WTC11 (cell line): ENCODE results near the gene HES5. TPM values are rescaled to one million over a fixed set of nuclear protein-coding genes. Genes with fewer than 3 reads are reported as not detected.

ENCODE experiments used
- ATAC-seq: fragments of 200-7000 bp; cut with Tn5 transposase; 2 replicates; pipeline ENCODE4 v1.10.0; 2021; ENCODE audit warnings: mild to moderate bottlenecking, moderate library complexity
- CTCF ChIA-PET: fragments of 300-600 bp; sonication (Branson Sonifier 250); formaldehyde crosslinking; loops from one replicate; lab custom pipeline; 2021; ENCODE audit warnings: antibody characterized with exemption; lab: Charles Lee
- POLR2A ChIA-PET: fragments of 350-600 bp; sonication (Branson Sonifier 250); formaldehyde crosslinking; loops from one replicate; lab custom pipeline; 2021; ENCODE audit warnings: antibody characterized with exemption; lab: Charles Lee
- DNase-seq: peaks from one replicate; pipeline ENCODE4 v3.0.0; 2021; ENCODE audit warnings: low spot score
- H3K27ac Mint-ChIP-seq: 2 replicates; pipeline ENCODE4 v1.8.0; 2021; ENCODE audit warnings: mixed read lengths
- H3K27me3 Mint-ChIP-seq: 2 replicates; pipeline ENCODE4 v1.8.0; 2021; ENCODE audit warnings: low read depth, mild to moderate bottlenecking, moderate library complexity, mixed read lengths
- H3K36me3 Mint-ChIP-seq: 2 replicates; pipeline ENCODE4 v1.8.0; 2021; ENCODE audit warnings: mixed read lengths
- H3K4me1 Mint-ChIP-seq: 2 replicates; pipeline ENCODE4 v1.8.0; 2022; ENCODE audit warnings: mixed read lengths
- H3K4me3 Mint-ChIP-seq: 2 replicates; pipeline ENCODE4 v1.8.0; 2021; ENCODE audit warnings: mild to moderate bottlenecking, moderate library complexity, mixed read lengths
- H3K9me3 Mint-ChIP-seq: 2 replicates; pipeline ENCODE4 v1.8.0; 2021; ENCODE audit warnings: mixed read lengths
- CREM ChIP-seq: sonication (generic); formaldehyde crosslinking; IDR thresholded peaks from 2 replicates; pipeline ENCODE4 v1.8.1; 2022; ENCODE audit warnings: mild to moderate bottlenecking, missing genetic modification reagents, moderate library complexity
- FOXP1 ChIP-seq: sonication (generic); formaldehyde crosslinking; IDR thresholded peaks from 2 replicates; pipeline ENCODE4 v1.8.0; 2022; ENCODE audit warnings: missing genetic modification reagents, mild to moderate bottlenecking, moderate library complexity, borderline replicate concordance
- GABPB1 ChIP-seq: sonication (generic); formaldehyde crosslinking; IDR thresholded peaks from 2 replicates; pipeline ENCODE4 v1.8.1; 2023; ENCODE audit warnings: mild to moderate bottlenecking, missing genetic modification reagents
- MXD4 ChIP-seq: fragments of 250-450 bp; sonication (Bioruptor Pico); IDR thresholded peaks from 2 replicates; pipeline ENCODE4 v1.8.0; 2021; ENCODE audit warnings: mild to moderate bottlenecking, moderate library complexity, borderline replicate concordance
- MYBL2 ChIP-seq: sonication (generic); formaldehyde crosslinking; IDR thresholded peaks from 2 replicates; pipeline ENCODE4 v1.8.1; 2023; ENCODE audit warnings: mild to moderate bottlenecking, moderate library complexity, missing genetic modification reagents
- NFYB ChIP-seq: sonication (generic); formaldehyde crosslinking; conservative IDR thresholded peaks from 2 replicates; pipeline ENCODE4 v1.8.0; 2022; ENCODE audit warnings: low read depth, missing genetic modification reagents
- NR3C1 ChIP-seq: sonication (generic); formaldehyde crosslinking; conservative IDR thresholded peaks from 2 replicates; pipeline ENCODE4 v1.8.1; 2023; ENCODE audit warnings: low read depth, mild to moderate bottlenecking, missing genetic modification reagents
- PRRX2 ChIP-seq: fragments of 250-450 bp; sonication (Bioruptor Pico); IDR thresholded peaks from 2 replicates; pipeline ENCODE4 v1.8.0; 2021; ENCODE audit warnings: mild to moderate bottlenecking
- TCF7 ChIP-seq: sonication (generic); formaldehyde crosslinking; IDR thresholded peaks from 2 replicates; pipeline ENCODE4 v1.8.0; 2022; ENCODE audit warnings: mild to moderate bottlenecking, low read depth, missing genetic modification reagents, moderate library complexity
- TEAD1 ChIP-seq: sonication (generic); formaldehyde crosslinking; IDR thresholded peaks from 2 replicates; pipeline ENCODE4 v1.8.0; 2022; ENCODE audit warnings: mild to moderate bottlenecking, missing genetic modification reagents
- ZBTB21 ChIP-seq: sonication (generic); formaldehyde crosslinking; IDR thresholded peaks from 2 replicates; pipeline ENCODE4 v1.8.1; 2023; ENCODE audit warnings: mild to moderate bottlenecking, missing genetic modification reagents, borderline replicate concordance
- ZNF138 ChIP-seq: sonication (generic); formaldehyde crosslinking; conservative IDR thresholded peaks from 2 replicates; pipeline ENCODE4 v1.8.1; 2022; ENCODE audit warnings: mild to moderate bottlenecking, moderate library complexity, missing genetic modification reagents
- ZNF232 ChIP-seq: sonication (generic); formaldehyde crosslinking; IDR thresholded peaks from 2 replicates; pipeline ENCODE4 v1.8.0; 2022; ENCODE audit warnings: mild to moderate bottlenecking, missing genetic modification reagents
- ZNF396 ChIP-seq: fragments of 250-450 bp; sonication (Bioruptor Pico); IDR thresholded peaks from 2 replicates; pipeline ENCODE4 v1.8.0; 2021; ENCODE audit warnings: mild to moderate bottlenecking, moderate library complexity, borderline replicate concordance
- ZNF423 ChIP-seq: fragments of 250-450 bp; sonication (Bioruptor Pico); IDR thresholded peaks from 2 replicates; pipeline ENCODE4 v2.1.2; 2022; ENCODE audit warnings: mild to moderate bottlenecking, moderate library complexity
- total RNA-seq: library from RNA; stranded (reverse); gene quantifications from 3 replicates; pipeline ENCODE4 v1.2.3, GENCODE V29; 2021
- TF ChIP-seq, protein P1 (sequence below): sonication (generic); formaldehyde crosslinking; conservative IDR thresholded peaks from 2 replicates; pipeline ENCODE4 v1.8.1; 2023; ENCODE audit warnings: mild to moderate bottlenecking, low read depth, missing genetic modification reagents, moderate library complexity
- TF ChIP-seq, protein P2 (sequence below): sonication (generic); formaldehyde crosslinking; IDR thresholded peaks from 2 replicates; pipeline ENCODE4 v1.8.0; 2022; ENCODE audit warnings: missing genetic modification reagents
- TF ChIP-seq, protein P3 (sequence below): sonication (generic); formaldehyde crosslinking; IDR thresholded peaks from 2 replicates; pipeline ENCODE4 v1.8.0; 2023; ENCODE audit warnings: mild to moderate bottlenecking, missing genetic modification reagents
- TF ChIP-seq, protein P4 (sequence below): sonication (generic); formaldehyde crosslinking; IDR thresholded peaks from 2 replicates; pipeline ENCODE4 v1.8.1; 2023; ENCODE audit warnings: mild to moderate bottlenecking, moderate library complexity, missing genetic modification reagents
- TF ChIP-seq, protein P5 (sequence below): sonication (generic); formaldehyde crosslinking; IDR thresholded peaks from 2 replicates; pipeline ENCODE4 v1.8.1; 2022; ENCODE audit warnings: low read depth, missing genetic modification reagents, borderline replicate concordance
- TF ChIP-seq, protein P6 (sequence below): fragments of 250-450 bp; sonication (Bioruptor Pico); IDR thresholded peaks from 2 replicates; pipeline ENCODE4 v1.8.0; 2021; ENCODE audit warnings: mild to moderate bottlenecking

HES5 gene
- total RNA-seq, 1 experiment from 2014 or later = not detected

DNA sequence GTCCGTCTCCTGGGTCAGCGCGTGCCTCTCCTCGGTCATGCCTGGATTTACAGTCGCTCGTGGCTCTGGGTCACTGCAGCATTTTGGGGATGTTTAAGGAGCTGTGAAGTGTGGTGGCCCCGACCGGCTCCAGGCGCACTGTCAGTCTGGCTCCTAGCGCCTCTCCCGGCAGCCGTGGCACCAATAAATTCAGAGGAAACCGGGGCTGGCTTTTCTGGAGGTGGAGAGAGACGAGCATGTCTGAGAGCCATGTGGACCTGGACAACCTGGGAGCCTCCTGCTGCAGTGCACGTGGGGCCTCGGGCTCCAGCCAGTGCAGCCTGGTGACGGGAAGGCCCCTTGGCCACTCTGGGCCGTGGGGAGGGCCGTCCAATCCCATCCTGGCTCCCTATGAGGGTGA is 36.8 kb downstream of the HES5 start (continued):
- TF ChIP-seq, protein P1, sequence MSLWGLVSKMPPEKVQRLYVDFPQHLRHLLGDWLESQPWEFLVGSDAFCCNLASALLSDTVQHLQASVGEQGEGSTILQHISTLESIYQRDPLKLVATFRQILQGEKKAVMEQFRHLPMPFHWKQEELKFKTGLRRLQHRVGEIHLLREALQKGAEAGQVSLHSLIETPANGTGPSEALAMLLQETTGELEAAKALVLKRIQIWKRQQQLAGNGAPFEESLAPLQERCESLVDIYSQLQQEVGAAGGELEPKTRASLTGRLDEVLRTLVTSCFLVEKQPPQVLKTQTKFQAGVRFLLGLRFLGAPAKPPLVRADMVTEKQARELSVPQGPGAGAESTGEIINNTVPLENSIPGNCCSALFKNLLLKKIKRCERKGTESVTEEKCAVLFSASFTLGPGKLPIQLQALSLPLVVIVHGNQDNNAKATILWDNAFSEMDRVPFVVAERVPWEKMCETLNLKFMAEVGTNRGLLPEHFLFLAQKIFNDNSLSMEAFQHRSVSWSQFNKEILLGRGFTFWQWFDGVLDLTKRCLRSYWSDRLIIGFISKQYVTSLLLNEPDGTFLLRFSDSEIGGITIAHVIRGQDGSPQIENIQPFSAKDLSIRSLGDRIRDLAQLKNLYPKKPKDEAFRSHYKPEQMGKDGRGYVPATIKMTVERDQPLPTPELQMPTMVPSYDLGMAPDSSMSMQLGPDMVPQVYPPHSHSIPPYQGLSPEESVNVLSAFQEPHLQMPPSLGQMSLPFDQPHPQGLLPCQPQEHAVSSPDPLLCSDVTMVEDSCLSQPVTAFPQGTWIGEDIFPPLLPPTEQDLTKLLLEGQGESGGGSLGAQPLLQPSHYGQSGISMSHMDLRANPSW (CRISPR knock-in tag) = no peak
- no peak for TF ChIP-seq ZNF232 (CRISPR knock-in tag)
- no peak for TF ChIP-seq MYBL2 (CRISPR knock-in tag)
- TF ChIP-seq, all 79 proteins: peak for 0

DNA sequence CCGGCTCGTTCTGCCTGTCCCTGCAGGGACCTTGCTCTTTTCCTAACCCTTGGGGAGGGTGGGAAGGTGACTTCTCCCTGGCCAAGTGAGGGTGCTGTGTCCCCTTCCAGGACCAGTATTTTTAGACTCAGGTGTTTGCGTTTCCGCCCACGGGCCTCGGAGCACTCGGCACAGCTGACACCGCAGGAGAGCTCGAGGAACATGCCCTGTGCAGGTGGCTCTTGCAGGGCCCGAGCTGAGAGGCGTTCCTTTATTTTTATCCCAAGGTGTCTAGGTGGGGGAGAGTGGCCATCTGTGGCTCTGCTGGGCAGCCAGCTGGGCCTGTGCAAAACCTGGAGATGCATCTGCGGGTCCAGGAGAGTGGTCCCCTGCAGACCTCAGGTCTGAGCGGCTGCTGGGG is 38.0 kb downstream of the HES5 start:
- no peak for ATAC-seq

DNA sequence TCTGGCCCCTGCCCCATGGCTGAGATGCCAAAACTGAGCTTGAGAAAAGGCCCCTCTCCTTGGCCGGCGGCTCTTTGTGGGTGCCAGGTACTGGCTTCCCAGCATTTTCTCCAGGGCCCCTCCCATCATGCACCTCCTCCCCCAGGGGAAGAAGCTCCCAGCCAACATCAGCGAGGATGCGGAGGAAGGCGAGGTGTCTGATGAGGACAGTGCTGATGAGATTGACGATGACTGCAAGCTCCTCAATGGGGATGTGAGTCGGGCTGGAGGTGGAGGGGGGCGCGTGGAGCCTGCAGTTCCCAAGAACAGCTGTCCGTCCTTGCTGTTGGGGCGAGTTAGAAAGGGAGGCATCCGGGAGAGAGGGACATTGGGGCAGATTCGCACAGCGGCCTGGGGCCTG is 40.4 kb downstream of the HES5 start:
- H3K27me3 Mint-ChIP-seq = peaks cover 7% of the 10 kb centered on the region
- H3K4me3 Mint-ChIP-seq = no peak overlapping the region
- H3K36me3 Mint-ChIP-seq = peaks cover 5% of the 10 kb centered on the region; the same call in 1 of the 2 replicates
- POLR2A ChIA-PET = no interaction called here
- no peaks in the 10 kb centered on the region for H3K4me1 Mint-ChIP-seq
- CTCF ChIA-PET = interaction anchor here (0.6 to 1.7 kb wide), 3 partner anchors 11 to 272 kb away, joined by 3 to 7 read pairs (median 5); no protein-coding TSS in a partner anchor
- ATAC-seq (no peak), DNase-seq (no peak)
- H3K27ac Mint-ChIP-seq = no peak overlapping the region
- peaks cover 15% of the 10 kb centered on the region for H3K9me3 Mint-ChIP-seq
- TF ChIP-seq ZNF138 (CRISPR knock-in tag) = no peak
- no peak for TF ChIP-seq GABPB1 (CRISPR knock-in tag)
- TF ChIP-seq, protein P2, sequence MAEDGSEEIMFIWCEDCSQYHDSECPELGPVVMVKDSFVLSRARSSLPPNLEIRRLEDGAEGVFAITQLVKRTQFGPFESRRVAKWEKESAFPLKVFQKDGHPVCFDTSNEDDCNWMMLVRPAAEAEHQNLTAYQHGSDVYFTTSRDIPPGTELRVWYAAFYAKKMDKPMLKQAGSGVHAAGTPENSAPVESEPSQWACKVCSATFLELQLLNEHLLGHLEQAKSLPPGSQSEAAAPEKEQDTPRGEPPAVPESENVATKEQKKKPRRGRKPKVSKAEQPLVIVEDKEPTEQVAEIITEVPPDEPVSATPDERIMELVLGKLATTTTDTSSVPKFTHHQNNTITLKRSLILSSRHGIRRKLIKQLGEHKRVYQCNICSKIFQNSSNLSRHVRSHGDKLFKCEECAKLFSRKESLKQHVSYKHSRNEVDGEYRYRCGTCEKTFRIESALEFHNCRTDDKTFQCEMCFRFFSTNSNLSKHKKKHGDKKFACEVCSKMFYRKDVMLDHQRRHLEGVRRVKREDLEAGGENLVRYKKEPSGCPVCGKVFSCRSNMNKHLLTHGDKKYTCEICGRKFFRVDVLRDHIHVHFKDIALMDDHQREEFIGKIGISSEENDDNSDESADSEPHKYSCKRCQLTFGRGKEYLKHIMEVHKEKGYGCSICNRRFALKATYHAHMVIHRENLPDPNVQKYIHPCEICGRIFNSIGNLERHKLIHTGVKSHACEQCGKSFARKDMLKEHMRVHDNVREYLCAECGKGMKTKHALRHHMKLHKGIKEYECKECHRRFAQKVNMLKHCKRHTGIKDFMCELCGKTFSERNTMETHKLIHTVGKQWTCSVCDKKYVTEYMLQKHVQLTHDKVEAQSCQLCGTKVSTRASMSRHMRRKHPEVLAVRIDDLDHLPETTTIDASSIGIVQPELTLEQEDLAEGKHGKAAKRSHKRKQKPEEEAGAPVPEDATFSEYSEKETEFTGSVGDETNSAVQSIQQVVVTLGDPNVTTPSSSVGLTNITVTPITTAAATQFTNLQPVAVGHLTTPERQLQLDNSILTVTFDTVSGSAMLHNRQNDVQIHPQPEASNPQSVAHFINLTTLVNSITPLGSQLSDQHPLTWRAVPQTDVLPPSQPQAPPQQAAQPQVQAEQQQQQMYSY (CRISPR knock-in tag) = no peak
- TF ChIP-seq PRRX2 (CRISPR knock-in tag) = no peak
- no peak for TF ChIP-seq TCF7
- TF ChIP-seq ZNF423 (CRISPR knock-in tag) = no peak
- no peak for TF ChIP-seq MXD4 (CRISPR knock-in tag)
- TF ChIP-seq, protein P3, sequence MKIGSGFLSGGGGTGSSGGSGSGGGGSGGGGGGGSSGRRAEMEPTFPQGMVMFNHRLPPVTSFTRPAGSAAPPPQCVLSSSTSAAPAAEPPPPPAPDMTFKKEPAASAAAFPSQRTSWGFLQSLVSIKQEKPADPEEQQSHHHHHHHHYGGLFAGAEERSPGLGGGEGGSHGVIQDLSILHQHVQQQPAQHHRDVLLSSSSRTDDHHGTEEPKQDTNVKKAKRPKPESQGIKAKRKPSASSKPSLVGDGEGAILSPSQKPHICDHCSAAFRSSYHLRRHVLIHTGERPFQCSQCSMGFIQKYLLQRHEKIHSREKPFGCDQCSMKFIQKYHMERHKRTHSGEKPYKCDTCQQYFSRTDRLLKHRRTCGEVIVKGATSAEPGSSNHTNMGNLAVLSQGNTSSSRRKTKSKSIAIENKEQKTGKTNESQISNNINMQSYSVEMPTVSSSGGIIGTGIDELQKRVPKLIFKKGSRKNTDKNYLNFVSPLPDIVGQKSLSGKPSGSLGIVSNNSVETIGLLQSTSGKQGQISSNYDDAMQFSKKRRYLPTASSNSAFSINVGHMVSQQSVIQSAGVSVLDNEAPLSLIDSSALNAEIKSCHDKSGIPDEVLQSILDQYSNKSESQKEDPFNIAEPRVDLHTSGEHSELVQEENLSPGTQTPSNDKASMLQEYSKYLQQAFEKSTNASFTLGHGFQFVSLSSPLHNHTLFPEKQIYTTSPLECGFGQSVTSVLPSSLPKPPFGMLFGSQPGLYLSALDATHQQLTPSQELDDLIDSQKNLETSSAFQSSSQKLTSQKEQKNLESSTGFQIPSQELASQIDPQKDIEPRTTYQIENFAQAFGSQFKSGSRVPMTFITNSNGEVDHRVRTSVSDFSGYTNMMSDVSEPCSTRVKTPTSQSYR (CRISPR knock-in tag) = no peak
- no peak for TF ChIP-seq NFYB (CRISPR knock-in tag)

More for the DNA sequence above, 38.0 kb downstream of the HES5 start:
- no peaks in the 10 kb centered on the region for H3K4me1 Mint-ChIP-seq
- peaks cover 7% of the 10 kb centered on the region for H3K27me3 Mint-ChIP-seq
- H3K36me3 Mint-ChIP-seq = peaks cover 5% of the 10 kb centered on the region; the same call in 1 of the 2 replicates
- ChIA-PET CTCF (interaction anchor here (0.5 kb wide), 1 partner anchor 21 kb away, joined by 3 read pairs; no protein-coding TSS in a partner anchor), POLR2A (no interaction called here)
- no peak overlapping the region for H3K27ac Mint-ChIP-seq
- no peak overlapping the region for H3K4me3 Mint-ChIP-seq
- TF ChIP-seq NR3C1 (no peak), ZNF396 (CRISPR knock-in tag) (no peak), FOXP1 (CRISPR knock-in tag) (no peak), CREM (CRISPR knock-in tag) (no peak), MXD4 (CRISPR knock-in tag) (no peak), ZBTB21 (CRISPR knock-in tag) (no peak), TEAD1 (CRISPR knock-in tag) (no peak)
- TF ChIP-seq, protein P4, sequence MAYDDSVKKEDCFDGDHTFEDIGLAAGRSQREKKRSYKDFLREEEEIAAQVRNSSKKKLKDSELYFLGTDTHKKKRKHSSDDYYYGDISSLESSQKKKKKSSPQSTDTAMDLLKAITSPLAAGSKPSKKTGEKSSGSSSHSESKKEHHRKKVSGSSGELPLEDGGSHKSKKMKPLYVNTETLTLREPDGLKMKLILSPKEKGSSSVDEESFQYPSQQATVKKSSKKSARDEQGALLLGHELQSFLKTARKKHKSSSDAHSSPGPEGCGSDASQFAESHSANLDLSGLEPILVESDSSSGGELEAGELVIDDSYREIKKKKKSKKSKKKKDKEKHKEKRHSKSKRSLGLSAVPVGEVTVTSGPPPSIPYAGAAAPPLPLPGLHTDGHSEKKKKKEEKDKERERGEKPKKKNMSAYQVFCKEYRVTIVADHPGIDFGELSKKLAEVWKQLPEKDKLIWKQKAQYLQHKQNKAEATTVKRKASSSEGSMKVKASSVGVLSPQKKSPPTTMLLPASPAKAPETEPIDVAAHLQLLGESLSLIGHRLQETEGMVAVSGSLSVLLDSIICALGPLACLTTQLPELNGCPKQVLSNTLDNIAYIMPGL = no peak
- TF ChIP-seq, protein P5, sequence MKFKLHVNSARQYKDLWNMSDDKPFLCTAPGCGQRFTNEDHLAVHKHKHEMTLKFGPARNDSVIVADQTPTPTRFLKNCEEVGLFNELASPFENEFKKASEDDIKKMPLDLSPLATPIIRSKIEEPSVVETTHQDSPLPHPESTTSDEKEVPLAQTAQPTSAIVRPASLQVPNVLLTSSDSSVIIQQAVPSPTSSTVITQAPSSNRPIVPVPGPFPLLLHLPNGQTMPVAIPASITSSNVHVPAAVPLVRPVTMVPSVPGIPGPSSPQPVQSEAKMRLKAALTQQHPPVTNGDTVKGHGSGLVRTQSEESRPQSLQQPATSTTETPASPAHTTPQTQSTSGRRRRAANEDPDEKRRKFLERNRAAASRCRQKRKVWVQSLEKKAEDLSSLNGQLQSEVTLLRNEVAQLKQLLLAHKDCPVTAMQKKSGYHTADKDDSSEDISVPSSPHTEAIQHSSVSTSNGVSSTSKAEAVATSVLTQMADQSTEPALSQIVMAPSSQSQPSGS = no peak
- TF ChIP-seq, protein P6, sequence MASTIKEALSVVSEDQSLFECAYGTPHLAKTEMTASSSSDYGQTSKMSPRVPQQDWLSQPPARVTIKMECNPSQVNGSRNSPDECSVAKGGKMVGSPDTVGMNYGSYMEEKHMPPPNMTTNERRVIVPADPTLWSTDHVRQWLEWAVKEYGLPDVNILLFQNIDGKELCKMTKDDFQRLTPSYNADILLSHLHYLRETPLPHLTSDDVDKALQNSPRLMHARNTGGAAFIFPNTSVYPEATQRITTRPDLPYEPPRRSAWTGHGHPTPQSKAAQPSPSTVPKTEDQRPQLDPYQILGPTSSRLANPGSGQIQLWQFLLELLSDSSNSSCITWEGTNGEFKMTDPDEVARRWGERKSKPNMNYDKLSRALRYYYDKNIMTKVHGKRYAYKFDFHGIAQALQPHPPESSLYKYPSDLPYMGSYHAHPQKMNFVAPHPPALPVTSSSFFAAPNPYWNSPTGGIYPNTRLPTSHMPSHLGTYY = no peak
- peaks cover 15% of the 10 kb centered on the region for H3K9me3 Mint-ChIP-seq
- no peak for DNase-seq
